Stimulated activated CD8-positive, alpha-beta memory T cell treated with anti-CD3 and anti-CD28 coated beads, Interleukin-12 subunit alpha, Interleukin-12 subunit beta, amount 100 ng/mL, for 24 hours (primary cell): ENCODE data around the gene GNMT.

Experiments
- DNase-seq: peaks from one replicate; pipeline ENCODE4 v3.0.0-alpha.2; 2020; ENCODE audit errors: extremely low read depth

GNMT gene

GRCh38 chr6:42960243-42961019 is at the start of gene GNMT:
GNMT (plus strand) TSS chr6:42960754; CDS start chr6:42960768, 14 bp downstream.
- DNase-seq: no peak

GRCh38 chr6:42911171-42912021 is 49.2 kb upstream of the GNMT start:
- DNase-seq: no peak

GRCh38 chr6:42914546-42914945 is 46.0 kb upstream of the GNMT start:
- no peak for DNase-seq

- no peak for DNase-seq
These were observed 44.8 kb upstream of the GNMT start, which contains the start of gene PTCRA for GRCh38 chr6:42915732-42916131. PTCRA (plus strand) TSS chr6:42916053; CDS start chr6:42916070, 17 bp downstream.

GRCh38 chr6:42916288-42916687 is 44.3 kb upstream of the GNMT start:
- DNase-seq: no peak

- DNase-seq: no peak
These were observed 38.8 kb upstream of the GNMT start for GRCh38 chr6:42921801-42922200.

GRCh38 chr6:42923666-42924065 is 36.9 kb upstream of the GNMT start:
- DNase-seq: no peak

- no peak for DNase-seq
These were observed 35.2 kb upstream of the GNMT start for GRCh38 chr6:42925248-42925857.

GRCh38 chr6:42928986-42929820 is 31.4 kb upstream of the GNMT start, which contains the start of gene CNPY3:
CNPY3 (plus strand) TSS chr6:42929480; CDS start chr6:42929571, 91 bp downstream.
- DNase-seq: peak; percentile 89

- DNase-seq: peak; percentile 27
These were observed 30.7 kb upstream of the GNMT start for GRCh38 chr6:42929821-42930360.

GRCh38 chr6:42932412-42932811 is 28.1 kb upstream of the GNMT start:
- no peak for DNase-seq

- no peak for DNase-seq
These were observed 27.3 kb upstream of the GNMT start for GRCh38 chr6:42933205-42933604.

- DNase-seq: no peak
These were observed 25.2 kb upstream of the GNMT start for GRCh38 chr6:42935322-42935721.

- no peak for DNase-seq
These were observed 24.2 kb upstream of the GNMT start for GRCh38 chr6:42936398-42936797.

GRCh38 chr6:42937548-42938427 is 22.8 kb upstream of the GNMT start:
- DNase-seq: no peak

GRCh38 chr6:42938428-42938796 is 22.1 kb upstream of the GNMT start:
- DNase-seq: no peak

- DNase-seq: no peak
These were observed 21.4 kb upstream of the GNMT start for GRCh38 chr6:42938987-42939809.

- DNase-seq: no peak
These were observed 20.8 kb upstream of the GNMT start for GRCh38 chr6:42939810-42940167.

- DNase-seq: no peak
These were observed 20.0 kb upstream of the GNMT start for GRCh38 chr6:42940493-42941045.
